SU-DHL-6 (cell line): ENCODE measurements around the gene LAMA2.

Source experiments
- H2AFZ ChIP-seq: fragments of 200-600 bp; sonication (generic); 2 replicates; pipeline ENCODE4 v1.6.1; 2014; ENCODE audit warnings: low read depth, mild to moderate bottlenecking, moderate library complexity, mixed read lengths, antibody characterized with exemption, low read length; ENCODE audit not compliant: severe bottlenecking
- H3F3A ChIP-seq: fragments of 200-600 bp; shearing (Covaris generic); 2 replicates; pipeline ENCODE4 v1.6.0; 2016; ENCODE audit warnings: antibody characterized with exemption, mild to moderate bottlenecking; ENCODE audit not compliant: insufficient read depth
- H3K27ac ChIP-seq: fragments of 200-600 bp; sonication (generic); 2 replicates; pipeline ENCODE4 v1.5.1; 2016; ENCODE audit warnings: low read depth, mild to moderate bottlenecking, low read length, moderate library complexity, mixed read lengths
- H3K27me3 ChIP-seq: fragments of 200-600 bp; sonication (generic), shearing (Covaris generic); 2 replicates; pipeline ENCODE4 v1.6.0; 2014; ENCODE audit warnings: mild to moderate bottlenecking, low read length
- H3K36me3 ChIP-seq: fragments of 200-600 bp; sonication (generic); 2 replicates; pipeline ENCODE4 v1.6.1; 2014; ENCODE audit warnings: mild to moderate bottlenecking, low read length, mixed read lengths
- H3K4me2 ChIP-seq: fragments of 300-600, 200-600 bp; shearing (Covaris generic), sonication (generic); 2 replicates; pipeline ENCODE4 v1.6.0; 2014; ENCODE audit warnings: low read length, low read depth, mild to moderate bottlenecking; ENCODE audit not compliant: poor library complexity, severe bottlenecking
- H3K4me3 ChIP-seq: fragments of 200-600 bp; sonication (generic); 2 replicates; pipeline ENCODE4 v1.5.1; 2014; ENCODE audit warnings: antibody characterized with exemption, low read length, mild to moderate bottlenecking, mixed read lengths; ENCODE audit not compliant: insufficient read depth, poor library complexity, severe bottlenecking
- H3K79me2 ChIP-seq: fragments of 200-600 bp; sonication (generic); 2 replicates; pipeline ENCODE4 v1.6.1; 2014; ENCODE audit warnings: mild to moderate bottlenecking, low read length, moderate library complexity; ENCODE audit not compliant: insufficient read depth
- H3K9ac ChIP-seq: fragments of 200-600 bp; sonication (generic); 2 replicates; pipeline ENCODE4 v1.7.0; 2014; ENCODE audit warnings: mild to moderate bottlenecking, low read length
- H3K9me2 ChIP-seq: fragments of 200-600 bp; sonication (generic); replicated peaks from 2 replicates; pipeline ENCODE4 v1.6.1; 2014; ENCODE audit warnings: low read length; ENCODE audit not compliant: insufficient read depth
- H3K9me3 ChIP-seq: fragments of 200-600 bp; sonication (generic); 2 replicates; pipeline ENCODE4 v1.6.1; 2014; ENCODE audit warnings: low read length, mixed read lengths; ENCODE audit not compliant: insufficient read depth
- H4K20me1 ChIP-seq: fragments of 200-600 bp; sonication (generic); 2 replicates; pipeline ENCODE4 v1.6.1; 2014; ENCODE audit warnings: low read depth, mild to moderate bottlenecking, antibody characterized with exemption, low read length, moderate library complexity, mixed read lengths
- EZH2phosphoT487 ChIP-seq: fragments of 200-600 bp; sonication (generic), shearing (Covaris generic); conservative IDR thresholded peaks from 2 replicates; pipeline ENCODE4 v1.6.1; 2018; ENCODE audit warnings: mild to moderate bottlenecking, antibody characterized with exemption, low read length, moderate library complexity, mixed read lengths
- TF ChIP-seq, protein P1 (sequence below): fragments of 200-600 bp; sonication (generic); IDR thresholded peaks from one replicate; pipeline ENCODE4 v1.5.1; 2017; ENCODE audit warnings: antibody characterized with exemption, mild to moderate bottlenecking, low read length, moderate library complexity; ENCODE audit not compliant: insufficient read depth, poor library complexity, severe bottlenecking

The LAMA2 gene

DNA sequence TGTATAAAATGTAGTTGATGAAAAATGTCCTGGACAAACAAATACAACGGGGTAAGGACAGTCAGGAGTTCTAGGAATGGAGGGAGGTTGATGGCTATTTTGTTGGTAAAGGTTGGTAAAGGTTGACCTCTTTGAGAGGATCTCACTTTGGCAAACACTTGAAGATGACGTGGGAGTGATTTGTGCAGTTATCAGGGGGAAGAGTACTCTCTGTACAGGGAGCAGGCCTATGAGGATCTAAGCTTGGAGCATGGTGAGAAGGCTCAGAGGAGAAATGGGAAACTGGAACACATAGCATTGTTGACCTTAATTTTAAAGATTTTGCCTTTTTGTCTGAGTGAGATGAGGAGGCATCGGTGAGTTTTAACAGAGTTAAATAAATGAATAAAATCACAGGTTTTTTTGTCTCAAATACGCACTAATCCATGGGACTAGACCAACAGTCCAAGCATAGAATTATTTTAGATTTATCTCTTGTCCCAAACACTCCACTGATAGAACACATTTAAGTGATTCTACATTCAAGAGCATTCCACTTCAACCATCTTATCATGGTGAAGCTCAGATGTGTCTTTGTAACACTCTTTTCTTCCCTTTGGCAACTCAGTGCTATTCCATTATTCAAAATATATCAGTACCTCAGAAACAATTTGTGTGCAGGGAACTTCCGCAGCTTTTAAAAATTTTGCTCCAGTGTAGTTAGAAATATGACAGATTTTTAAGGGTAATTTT is 5.7 kb downstream of the LAMA2 start:
- Histone ChIP-seq H3K9ac (no peak overlapping the region), H3K4me3 (no peak overlapping the region)

DNA sequence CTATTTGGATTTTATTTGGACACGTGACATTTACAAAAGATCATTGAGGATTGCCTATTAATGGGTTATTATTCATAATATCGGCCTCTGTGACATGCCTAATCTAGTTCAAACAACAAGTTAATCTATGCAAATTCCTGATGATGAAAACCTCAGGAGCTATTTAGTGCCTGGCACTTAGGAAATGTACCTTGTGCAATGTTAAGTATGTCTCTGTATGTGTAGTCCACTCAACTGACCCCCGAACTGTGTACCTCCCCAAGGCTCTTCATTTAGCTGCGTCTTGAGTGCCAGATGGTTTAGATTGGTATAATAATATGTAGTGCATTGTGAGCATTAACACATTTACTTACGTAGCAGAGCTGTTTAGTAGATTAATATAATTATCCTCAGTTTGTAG is 6.9 kb downstream of the LAMA2 start:
- Histone ChIP-seq H3K9me2 (no peaks in the 10 kb centered on the region), H3K27me3 (no peaks in the 10 kb centered on the region), H3F3A (no peaks in the 10 kb centered on the region), H3K36me3 (no peaks in the 10 kb centered on the region), H3K9ac (no peak overlapping the region), H3K4me2 (no peak overlapping the region), H4K20me1 (no peaks in the 10 kb centered on the region), H3K79me2 (no peaks in the 10 kb centered on the region), H3K4me3 (no peak overlapping the region), H3K9me3 (no peaks in the 10 kb centered on the region), H2AFZ (no peak overlapping the region), H3K27ac (no peak overlapping the region)
- TF ChIP-seq EZH2phosphoT487, result no peak
- TF ChIP-seq, protein P1, sequence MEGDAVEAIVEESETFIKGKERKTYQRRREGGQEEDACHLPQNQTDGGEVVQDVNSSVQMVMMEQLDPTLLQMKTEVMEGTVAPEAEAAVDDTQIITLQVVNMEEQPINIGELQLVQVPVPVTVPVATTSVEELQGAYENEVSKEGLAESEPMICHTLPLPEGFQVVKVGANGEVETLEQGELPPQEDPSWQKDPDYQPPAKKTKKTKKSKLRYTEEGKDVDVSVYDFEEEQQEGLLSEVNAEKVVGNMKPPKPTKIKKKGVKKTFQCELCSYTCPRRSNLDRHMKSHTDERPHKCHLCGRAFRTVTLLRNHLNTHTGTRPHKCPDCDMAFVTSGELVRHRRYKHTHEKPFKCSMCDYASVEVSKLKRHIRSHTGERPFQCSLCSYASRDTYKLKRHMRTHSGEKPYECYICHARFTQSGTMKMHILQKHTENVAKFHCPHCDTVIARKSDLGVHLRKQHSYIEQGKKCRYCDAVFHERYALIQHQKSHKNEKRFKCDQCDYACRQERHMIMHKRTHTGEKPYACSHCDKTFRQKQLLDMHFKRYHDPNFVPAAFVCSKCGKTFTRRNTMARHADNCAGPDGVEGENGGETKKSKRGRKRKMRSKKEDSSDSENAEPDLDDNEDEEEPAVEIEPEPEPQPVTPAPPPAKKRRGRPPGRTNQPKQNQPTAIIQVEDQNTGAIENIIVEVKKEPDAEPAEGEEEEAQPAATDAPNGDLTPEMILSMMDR, result no peak

More for the DNA sequence above, 5.7 kb downstream of the LAMA2 start:
- Histone ChIP-seq H2AFZ (no peak overlapping the region), H4K20me1 (no peaks in the 10 kb centered on the region), H3K79me2 (no peaks in the 10 kb centered on the region), H3K4me2 (no peak overlapping the region), H3K9me3 (no peaks in the 10 kb centered on the region), H3K36me3 (no peaks in the 10 kb centered on the region), H3F3A (no peaks in the 10 kb centered on the region), H3K27me3 (no peaks in the 10 kb centered on the region), H3K27ac (no peak overlapping the region), H3K9me2 (no peaks in the 10 kb centered on the region)
- no peak for TF ChIP-seq EZH2phosphoT487
- TF ChIP-seq, protein P1, result no peak

DNA sequence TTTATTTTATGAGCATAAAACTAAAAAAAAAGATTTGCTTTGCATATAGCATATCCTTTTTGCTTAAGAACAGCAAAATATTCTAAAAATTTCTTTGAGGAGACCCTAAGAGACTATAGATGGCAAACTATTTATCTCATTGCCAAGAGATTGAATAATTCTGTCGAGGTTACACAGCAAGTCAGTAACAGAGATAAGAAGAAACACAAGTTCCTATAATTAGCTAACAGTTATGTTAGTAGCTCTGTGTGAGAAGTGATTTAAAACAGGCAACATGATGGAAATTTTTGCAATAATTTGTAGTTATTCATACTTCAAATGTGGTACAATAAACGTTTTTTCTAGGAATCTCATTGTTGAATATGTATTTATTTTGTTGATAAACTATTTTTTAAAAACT is 9.1 kb downstream of the LAMA2 start:
- TF ChIP-seq, protein P1, result no peak
- no peak for TF ChIP-seq EZH2phosphoT487
- Histone ChIP-seq H3K79me2 (no peaks in the 10 kb centered on the region), H3K4me2 (no peak overlapping the region), H3K9me3 (no peaks in the 10 kb centered on the region), H3K27ac (no peak overlapping the region), H3K4me3 (no peak overlapping the region), H2AFZ (no peak overlapping the region), H4K20me1 (no peaks in the 10 kb centered on the region), H3K9me2 (no peaks in the 10 kb centered on the region), H3K36me3 (no peaks in the 10 kb centered on the region), H3F3A (no peaks in the 10 kb centered on the region), H3K9ac (no peak overlapping the region), H3K27me3 (no peaks in the 10 kb centered on the region)
